ENCODE data around the gene TSPAN6.

The TSPAN6 gene

DNA sequence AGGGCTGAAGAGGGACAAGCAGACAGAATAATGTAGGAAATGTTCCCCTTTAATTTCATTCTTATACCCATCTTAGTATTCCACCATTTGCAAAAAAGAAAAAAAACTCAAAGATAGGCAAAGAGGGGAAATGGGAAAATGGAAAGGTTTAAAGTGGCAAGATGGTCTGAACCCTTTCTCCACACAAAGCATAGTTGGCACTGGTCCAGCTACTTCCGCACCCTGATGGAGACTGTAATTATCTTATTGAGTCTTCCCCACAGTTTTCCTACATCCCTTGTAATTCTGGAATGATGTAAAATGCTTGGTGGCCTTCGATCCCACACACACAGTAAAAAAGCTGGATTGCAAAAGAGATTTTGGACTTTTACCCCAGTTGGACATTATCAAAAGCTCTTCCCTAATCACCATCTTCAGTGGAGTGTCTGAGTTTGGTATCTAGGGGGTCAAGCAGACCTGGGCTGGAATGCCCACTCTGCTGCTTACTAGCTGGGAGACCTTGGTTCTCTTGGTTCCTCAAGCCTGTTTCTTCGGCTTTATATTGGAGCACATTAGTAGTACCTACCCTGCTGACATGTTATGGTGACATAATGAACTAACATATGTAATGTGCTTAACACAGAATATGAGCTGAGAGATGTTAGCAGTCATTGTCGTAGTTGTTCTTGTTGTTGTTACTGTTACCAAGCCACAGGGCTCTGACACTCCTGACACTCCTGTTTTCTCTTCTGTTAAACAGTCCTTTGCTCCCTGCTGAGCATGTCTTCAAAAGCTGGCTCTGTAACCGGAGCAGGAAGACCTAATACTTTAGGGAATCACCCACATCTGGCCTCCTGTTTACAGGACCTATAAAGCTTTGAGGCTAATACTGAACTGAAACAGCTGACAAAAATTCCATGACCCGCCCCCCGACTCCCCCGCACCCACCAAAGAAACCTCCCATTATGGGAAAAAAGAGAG lies 12.1 kb upstream of the TSPAN6 start:
- TF ChIP-seq, protein P1, sequence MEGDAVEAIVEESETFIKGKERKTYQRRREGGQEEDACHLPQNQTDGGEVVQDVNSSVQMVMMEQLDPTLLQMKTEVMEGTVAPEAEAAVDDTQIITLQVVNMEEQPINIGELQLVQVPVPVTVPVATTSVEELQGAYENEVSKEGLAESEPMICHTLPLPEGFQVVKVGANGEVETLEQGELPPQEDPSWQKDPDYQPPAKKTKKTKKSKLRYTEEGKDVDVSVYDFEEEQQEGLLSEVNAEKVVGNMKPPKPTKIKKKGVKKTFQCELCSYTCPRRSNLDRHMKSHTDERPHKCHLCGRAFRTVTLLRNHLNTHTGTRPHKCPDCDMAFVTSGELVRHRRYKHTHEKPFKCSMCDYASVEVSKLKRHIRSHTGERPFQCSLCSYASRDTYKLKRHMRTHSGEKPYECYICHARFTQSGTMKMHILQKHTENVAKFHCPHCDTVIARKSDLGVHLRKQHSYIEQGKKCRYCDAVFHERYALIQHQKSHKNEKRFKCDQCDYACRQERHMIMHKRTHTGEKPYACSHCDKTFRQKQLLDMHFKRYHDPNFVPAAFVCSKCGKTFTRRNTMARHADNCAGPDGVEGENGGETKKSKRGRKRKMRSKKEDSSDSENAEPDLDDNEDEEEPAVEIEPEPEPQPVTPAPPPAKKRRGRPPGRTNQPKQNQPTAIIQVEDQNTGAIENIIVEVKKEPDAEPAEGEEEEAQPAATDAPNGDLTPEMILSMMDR (IDR thresholded peaks at IDR 0.05; ENCODE audit: insufficient read depth, missing control alignments): no peak
- DNase-seq (ENCODE audit: insufficient read length, low spot score) (no peak), FAIRE-seq (no peak)

DNA sequence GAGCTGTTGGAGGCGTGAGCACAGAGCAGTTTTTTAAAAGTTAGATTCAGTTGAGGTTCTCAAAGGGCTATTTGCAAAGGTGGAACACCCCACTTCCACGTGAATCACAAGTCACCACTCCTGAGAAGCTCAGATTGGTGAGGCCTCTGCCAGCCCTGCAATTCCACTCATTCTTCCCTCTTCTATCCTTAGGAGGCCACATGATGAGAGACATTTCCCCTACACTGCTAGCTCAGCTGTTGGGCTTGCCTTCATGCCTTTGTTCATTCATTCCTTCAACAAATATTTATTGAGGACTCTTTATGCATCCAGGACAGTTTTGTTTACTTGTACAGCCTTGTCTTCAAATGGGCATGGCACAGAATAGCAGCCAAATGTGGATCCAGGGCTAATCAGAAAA lies 11.1 kb upstream of the TSPAN6 start:
- TF ChIP-seq, protein P1 (IDR thresholded peaks at IDR 0.05; ENCODE audit: insufficient read depth, missing control alignments): no peak
- DNase-seq (ENCODE audit: insufficient read length, low spot score): no peak
- FAIRE-seq: no peak

DNA sequence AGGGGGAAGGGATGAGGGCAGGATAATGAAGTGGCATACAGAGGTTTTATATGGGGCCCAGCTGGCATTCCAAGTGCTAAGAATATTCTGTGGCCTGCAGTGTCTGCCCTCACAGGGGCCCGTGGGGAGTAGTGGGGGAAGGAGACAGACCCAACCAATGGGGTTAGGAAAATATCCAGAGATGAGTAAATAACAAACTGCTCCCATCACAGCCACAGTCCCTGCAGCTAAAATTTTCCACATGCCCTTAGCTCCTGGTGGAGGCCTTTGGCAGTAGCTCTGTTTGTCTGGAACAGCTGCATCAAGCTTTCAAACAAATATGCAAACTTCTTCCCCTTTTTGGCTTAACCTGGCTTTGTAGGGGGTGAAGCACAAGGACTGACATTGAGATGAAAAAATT lies 10.5 kb upstream of the TSPAN6 start:
- FAIRE-seq: no peak
- DNase-seq (ENCODE audit: insufficient read length, low spot score): no peak
- TF ChIP-seq, protein P1 (IDR thresholded peaks at IDR 0.05; ENCODE audit: insufficient read depth, missing control alignments): no peak

DNA sequence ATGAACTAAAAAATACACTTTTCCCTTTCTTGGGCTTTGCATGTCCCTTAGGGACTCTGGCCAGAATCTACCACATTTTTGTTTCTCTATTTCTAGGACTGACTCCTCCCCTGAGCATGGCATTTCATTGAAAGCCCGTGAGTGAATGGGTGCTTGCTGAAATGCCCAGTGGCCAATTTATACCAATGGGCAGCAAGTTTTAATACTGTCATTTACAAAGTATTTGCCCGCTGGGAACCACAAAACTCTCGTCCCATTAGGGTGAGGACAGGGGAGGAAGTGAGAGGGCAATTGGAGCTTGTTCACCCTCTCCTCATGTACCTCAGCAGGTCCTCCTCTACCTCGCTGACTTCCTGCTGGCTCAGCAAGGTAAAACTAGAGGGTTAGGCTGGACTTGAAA lies 8.5 kb upstream of the TSPAN6 start:
- FAIRE-seq (no peak), DNase-seq (ENCODE audit: insufficient read length, low spot score) (no peak)
- TF ChIP-seq, protein P1 (IDR thresholded peaks at IDR 0.05; ENCODE audit: insufficient read depth, missing control alignments): no peak

DNA sequence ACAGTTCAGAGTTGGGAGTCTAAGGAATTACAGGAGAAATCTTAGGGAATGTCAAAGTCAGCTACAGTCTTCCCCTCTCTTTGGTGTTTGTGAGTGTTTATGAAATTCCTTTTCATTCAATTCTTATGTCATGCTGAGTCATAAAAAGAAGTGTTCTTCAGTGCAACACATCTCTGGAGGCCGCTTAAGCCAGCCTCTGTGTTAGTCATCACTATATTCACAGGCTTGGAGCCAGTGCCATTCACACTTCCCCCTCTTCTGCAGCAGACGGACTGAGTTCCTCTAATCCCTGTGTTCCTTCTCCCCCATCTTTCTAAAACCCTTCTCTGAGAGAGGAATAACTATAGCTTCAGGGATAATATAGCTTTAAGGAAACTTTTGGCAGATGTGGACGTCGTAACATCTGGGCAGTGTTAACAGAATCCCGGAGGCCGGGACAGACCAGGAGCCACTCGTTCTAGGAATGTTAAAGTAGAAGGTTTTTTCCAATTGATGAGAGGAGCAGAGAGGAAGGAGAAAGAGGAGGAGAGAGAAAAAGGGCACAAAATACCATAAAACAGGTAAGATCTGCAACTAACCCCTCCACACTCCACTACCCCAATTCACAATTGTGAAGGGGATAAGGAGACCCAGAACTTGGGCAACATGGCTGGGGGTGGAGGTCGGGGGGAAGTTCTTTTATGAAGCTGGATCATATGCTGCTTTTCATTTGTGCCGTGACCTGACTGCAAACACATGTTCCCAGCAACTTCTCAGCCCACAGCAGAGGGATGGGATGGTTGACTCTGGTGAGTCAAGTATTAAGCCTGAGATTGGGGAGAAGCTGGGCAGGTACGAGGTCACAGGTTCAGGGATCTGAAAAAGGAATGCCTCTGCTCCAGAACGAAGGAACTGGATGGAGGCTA lies 7.6 kb upstream of the TSPAN6 start, which contains the start of gene SRPX2:
SRPX2 (plus strand) TSS at position 244 of the 905 bp plus-strand sequence. CDS start 2,124 bp downstream, outside the sequence.
- DNase-seq (ENCODE audit: insufficient read length, low spot score): no peak
- TF ChIP-seq, protein P1 (IDR thresholded peaks at IDR 0.05; ENCODE audit: insufficient read depth, missing control alignments): no peak
- FAIRE-seq: no peak

DNA sequence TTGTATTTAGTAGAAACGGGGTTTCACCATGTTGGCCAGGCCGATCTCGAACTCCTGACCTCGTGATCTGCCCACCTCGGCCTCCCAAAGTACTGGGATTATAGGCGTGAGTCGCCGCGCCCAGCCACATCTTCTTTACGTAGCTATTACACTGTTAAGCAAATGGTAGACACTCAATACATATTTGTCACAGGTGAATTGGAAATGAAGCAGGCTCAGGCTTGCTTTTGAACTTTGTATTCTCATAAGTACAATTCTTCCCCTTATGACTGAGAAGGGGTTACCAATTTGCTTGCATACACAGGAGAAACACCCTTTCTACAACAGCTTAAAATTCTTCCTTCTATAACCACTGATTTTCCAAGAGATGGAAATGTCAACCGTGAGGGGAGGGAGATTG lies 6.6 kb upstream of the TSPAN6 start:
- TF ChIP-seq, protein P1 (IDR thresholded peaks at IDR 0.05; ENCODE audit: insufficient read depth, missing control alignments): no peak
- FAIRE-seq (no peak), DNase-seq (ENCODE audit: insufficient read length, low spot score) (no peak)
